ENCODE data around the gene SASH3.

SASH3 gene

DNA sequence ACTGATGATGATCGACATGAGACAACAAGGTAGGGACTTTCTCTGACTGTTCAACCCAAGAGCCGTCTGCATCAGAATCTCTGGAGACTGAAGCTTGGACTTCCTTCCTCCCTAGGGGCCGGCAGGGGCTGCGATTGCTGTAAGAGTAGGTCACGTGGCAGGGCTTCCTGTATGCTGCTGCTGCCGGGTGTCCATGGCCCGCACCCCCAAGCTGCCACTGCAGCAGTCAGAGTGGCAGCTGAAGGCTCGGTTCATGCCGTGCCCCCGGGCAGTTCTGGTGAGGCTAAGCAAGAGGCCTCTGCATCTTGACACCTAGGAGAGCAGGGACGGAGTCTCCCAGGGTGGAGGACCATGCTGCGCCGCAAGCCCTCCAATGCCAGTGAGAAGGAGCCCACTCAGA is at the start of gene SASH3:
TSS of gene SASH3 (plus strand) at position 203 of the 400 bp plus-strand sequence. CDS start at position 352, 149 bp downstream.
- Histone ChIP-seq H3K4me3 (ENCODE audit: low read depth, low read length) (no peak within 1 kb of the TSS), H3K4me1 (ENCODE audit: control insufficient read depth, insufficient read depth, low read length) (no peaks in the 10 kb centered on the region), H3K9me3 (ENCODE audit: control insufficient read depth, insufficient read depth, low read depth, low read length) (no peaks in the 10 kb centered on the region), H3K27ac (ENCODE audit: extremely low read depth, low read depth, low read length) (no peak within 1 kb of the TSS), H3K36me3 (ENCODE audit: control insufficient read depth in 2 of 2, insufficient read depth in 1 of 2, low read length in 2 of 2) (no peaks in the 10 kb centered on the region)
- TF ChIP-seq, protein P1, sequence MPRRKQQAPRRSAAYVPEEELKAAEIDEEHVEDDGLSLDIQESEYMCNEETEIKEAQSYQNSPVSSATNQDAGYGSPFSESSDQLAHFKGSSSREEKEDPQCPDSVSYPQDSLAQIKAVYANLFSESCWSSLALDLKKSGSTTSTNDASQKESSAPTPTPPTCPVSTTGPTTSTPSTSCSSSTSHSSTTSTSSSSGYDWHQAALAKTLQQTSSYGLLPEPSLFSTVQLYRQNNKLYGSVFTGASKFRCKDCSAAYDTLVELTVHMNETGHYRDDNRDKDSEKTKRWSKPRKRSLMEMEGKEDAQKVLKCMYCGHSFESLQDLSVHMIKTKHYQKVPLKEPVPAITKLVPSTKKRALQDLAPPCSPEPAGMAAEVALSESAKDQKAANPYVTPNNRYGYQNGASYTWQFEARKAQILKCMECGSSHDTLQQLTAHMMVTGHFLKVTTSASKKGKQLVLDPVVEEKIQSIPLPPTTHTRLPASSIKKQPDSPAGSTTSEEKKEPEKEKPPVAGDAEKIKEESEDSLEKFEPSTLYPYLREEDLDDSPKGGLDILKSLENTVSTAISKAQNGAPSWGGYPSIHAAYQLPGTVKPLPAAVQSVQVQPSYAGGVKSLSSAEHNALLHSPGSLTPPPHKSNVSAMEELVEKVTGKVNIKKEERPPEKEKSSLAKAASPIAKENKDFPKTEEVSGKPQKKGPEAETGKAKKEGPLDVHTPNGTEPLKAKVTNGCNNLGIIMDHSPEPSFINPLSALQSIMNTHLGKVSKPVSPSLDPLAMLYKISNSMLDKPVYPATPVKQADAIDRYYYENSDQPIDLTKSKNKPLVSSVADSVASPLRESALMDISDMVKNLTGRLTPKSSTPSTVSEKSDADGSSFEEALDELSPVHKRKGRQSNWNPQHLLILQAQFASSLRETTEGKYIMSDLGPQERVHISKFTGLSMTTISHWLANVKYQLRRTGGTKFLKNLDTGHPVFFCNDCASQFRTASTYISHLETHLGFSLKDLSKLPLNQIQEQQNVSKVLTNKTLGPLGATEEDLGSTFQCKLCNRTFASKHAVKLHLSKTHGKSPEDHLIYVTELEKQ (tag by site-specific recombination; IDR thresholded peaks at IDR 0.05; ENCODE audit: borderline replicate concordance): no peak
- TF ChIP-seq ZNF747 (tag by site-specific recombination; IDR thresholded peaks at IDR 0.05): no peak
- TF ChIP-seq ZXDB (tag by site-specific recombination; IDR thresholded peaks at IDR 0.05): no peak
- CTCF ChIA-PET: no interaction called here
- POLR2A ChIA-PET: no interaction called here

DNA sequence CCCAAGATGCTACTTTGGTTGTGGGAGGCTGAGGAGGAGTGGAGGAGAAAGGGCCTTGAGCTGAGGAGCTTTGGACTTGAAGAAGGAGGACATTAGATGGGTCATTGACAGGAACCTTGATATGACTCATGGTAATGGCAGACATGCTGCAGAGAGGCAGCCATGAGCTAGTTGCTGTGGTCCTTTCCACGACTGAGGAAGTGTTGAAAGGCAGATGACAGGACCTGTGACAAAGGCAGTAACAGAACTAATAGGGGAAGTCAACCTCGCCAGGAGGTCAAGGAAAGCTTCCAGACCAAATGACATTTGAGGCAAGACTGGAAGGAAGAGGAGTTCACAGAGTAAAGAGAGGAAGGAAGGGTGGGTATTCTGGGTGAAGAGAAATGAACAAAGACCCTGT is 48.5 kb upstream of the SASH3 start:
- no peak for TF ChIP-seq SALL2 (tag by site-specific recombination; IDR thresholded peaks at IDR 0.05; ENCODE audit: borderline replicate concordance)
- TF ChIP-seq ZNF529 (tag by site-specific recombination; IDR thresholded peaks at IDR 0.05; ENCODE audit: insufficient replicate concordance): no peak
- Histone ChIP-seq H3K4me1 (ENCODE audit: control insufficient read depth, insufficient read depth, low read length) (no peaks in the 10 kb centered on the region), H3K36me3 (ENCODE audit: control insufficient read depth in 2 of 2, insufficient read depth in 1 of 2, low read length in 2 of 2) (no peaks in the 10 kb centered on the region), H3K9me3 (ENCODE audit: control insufficient read depth, insufficient read depth, low read depth, low read length) (no peaks in the 10 kb centered on the region), H3K27ac (ENCODE audit: extremely low read depth, low read depth, low read length) (no peak overlapping the region), H3K4me3 (ENCODE audit: low read depth, low read length) (no peak overlapping the region)
- ChIA-PET POLR2A (no interaction called here), CTCF (no interaction called here)

DNA sequence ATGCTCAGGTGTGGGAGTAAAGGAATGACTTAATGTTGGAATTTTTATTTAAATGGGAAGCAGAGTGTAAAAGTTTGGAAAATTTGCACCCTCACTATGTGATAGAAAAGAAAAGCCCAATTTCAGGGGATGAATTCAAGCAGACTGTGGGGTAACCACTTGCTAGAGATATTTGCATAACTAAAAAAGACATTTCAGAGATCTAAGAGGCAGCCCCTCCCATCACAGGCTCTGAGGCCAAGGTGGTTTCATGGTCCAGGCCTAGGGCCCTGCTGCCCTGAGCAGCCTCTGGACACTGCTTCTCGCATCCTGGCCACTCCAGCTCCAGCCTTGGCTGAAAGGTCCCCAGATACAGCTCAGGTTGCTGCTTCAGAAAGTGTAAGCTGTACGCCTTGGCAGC is 46.9 kb upstream of the SASH3 start:
- no peak overlapping the region for H3K4me3 ChIP-seq (ENCODE audit: low read depth, low read length)
- H3K36me3 ChIP-seq (ENCODE audit: control insufficient read depth in 2 of 2, insufficient read depth in 1 of 2, low read length in 2 of 2): no peaks in the 10 kb centered on the region
- CTCF ChIA-PET: no interaction called here
- no peaks in the 10 kb centered on the region for H3K9me3 ChIP-seq (ENCODE audit: control insufficient read depth, insufficient read depth, low read depth, low read length)
- no peak overlapping the region for H3K27ac ChIP-seq (ENCODE audit: extremely low read depth, low read depth, low read length)
- POLR2A ChIA-PET: no interaction called here
- no peaks in the 10 kb centered on the region for H3K4me1 ChIP-seq (ENCODE audit: control insufficient read depth, insufficient read depth, low read length)
- TF ChIP-seq, protein P2, sequence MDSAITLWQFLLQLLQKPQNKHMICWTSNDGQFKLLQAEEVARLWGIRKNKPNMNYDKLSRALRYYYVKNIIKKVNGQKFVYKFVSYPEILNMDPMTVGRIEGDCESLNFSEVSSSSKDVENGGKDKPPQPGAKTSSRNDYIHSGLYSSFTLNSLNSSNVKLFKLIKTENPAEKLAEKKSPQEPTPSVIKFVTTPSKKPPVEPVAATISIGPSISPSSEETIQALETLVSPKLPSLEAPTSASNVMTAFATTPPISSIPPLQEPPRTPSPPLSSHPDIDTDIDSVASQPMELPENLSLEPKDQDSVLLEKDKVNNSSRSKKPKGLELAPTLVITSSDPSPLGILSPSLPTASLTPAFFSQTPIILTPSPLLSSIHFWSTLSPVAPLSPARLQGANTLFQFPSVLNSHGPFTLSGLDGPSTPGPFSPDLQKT (IDR thresholded peaks at IDR 0.05; ENCODE audit: borderline replicate concordance, low read depth, low read length): no peak
- TF ChIP-seq ZNF19 (tag by site-specific recombination; IDR thresholded peaks at IDR 0.05; ENCODE audit: low read depth) (no peak), ZNF623 (tag by site-specific recombination; IDR thresholded peaks at IDR 0.05) (no peak), ZNF747 (tag by site-specific recombination; IDR thresholded peaks at IDR 0.05) (no peak), ZBTB17 (tag by site-specific recombination; IDR thresholded peaks at IDR 0.05) (no peak), ZNF555 (tag by site-specific recombination; conservative IDR thresholded peaks at IDR 0.05) (no peak), ZNF76 (tag by site-specific recombination; IDR thresholded peaks at IDR 0.05; ENCODE audit: borderline replicate concordance, low read depth) (no peak), ZSCAN16 (tag by site-specific recombination; IDR thresholded peaks at IDR 0.05) (no peak), ZIC2 (tag by site-specific recombination; IDR thresholded peaks at IDR 0.05) (no peak), ZNF544 (tag by site-specific recombination; IDR thresholded peaks at IDR 0.05) (no peak), ZNF391 (tag by site-specific recombination; IDR thresholded peaks at IDR 0.05; ENCODE audit: borderline replicate concordance, low read depth) (no peak), ZEB2 (tag by site-specific recombination; IDR thresholded peaks at IDR 0.05) (no peak)
- TF ChIP-seq, protein P3, sequence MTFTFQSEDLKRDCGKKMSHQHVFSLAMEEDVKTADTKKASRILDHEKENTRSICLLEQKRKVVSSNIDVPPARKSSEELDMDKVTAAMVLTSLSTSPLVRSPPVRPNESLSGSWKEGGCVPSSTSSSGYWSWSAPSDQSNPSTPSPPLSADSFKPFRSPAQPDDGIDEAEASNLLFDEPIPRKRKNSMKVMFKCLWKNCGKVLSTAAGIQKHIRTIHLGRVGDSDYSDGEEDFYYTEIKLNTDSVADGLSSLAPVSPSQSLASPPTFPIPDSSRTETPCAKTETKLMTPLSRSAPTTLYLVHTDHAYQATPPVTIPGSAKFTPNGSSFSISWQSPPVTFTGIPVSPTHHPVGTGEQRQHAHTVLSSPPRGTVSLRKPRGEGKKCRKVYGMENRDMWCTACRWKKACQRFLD (tag by site-specific recombination; IDR thresholded peaks at IDR 0.05): no peak
- TF ChIP-seq, protein P4, sequence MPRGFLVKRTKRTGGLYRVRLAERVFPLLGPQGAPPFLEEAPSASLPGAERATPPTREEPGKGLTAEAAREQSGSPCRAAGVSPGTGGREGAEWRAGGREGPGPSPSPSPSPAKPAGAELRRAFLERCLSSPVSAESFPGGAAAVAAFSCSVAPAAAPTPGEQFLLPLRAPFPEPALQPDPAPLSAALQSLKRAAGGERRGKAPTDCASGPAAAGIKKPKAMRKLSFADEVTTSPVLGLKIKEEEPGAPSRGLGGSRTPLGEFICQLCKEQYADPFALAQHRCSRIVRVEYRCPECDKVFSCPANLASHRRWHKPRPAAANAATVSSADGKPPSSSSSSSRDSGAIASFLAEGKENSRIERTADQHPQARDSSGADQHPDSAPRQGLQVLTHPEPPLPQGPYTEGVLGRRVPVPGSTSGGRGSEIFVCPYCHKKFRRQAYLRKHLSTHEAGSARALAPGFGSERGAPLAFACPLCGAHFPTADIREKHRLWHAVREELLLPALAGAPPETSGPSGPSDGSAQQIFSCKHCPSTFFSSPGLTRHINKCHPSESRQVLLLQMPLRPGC (tag by site-specific recombination; IDR thresholded peaks at IDR 0.05): no peak
- TF ChIP-seq, protein P5, sequence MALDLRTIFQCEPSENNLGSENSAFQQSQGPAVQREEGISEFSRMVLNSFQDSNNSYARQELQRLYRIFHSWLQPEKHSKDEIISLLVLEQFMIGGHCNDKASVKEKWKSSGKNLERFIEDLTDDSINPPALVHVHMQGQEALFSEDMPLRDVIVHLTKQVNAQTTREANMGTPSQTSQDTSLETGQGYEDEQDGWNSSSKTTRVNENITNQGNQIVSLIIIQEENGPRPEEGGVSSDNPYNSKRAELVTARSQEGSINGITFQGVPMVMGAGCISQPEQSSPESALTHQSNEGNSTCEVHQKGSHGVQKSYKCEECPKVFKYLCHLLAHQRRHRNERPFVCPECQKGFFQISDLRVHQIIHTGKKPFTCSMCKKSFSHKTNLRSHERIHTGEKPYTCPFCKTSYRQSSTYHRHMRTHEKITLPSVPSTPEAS (tag by site-specific recombination; IDR thresholded peaks at IDR 0.05): no peak

Data from HEK293 (cell line).